ENCODE measurements around the gene HSPBP1.
"Not testable (repeated sequence)": the region's sequence is repeated elsewhere in the genome, so short reads cannot be mapped to it uniquely, and the experiment has no call there.

HSPBP1 gene

DNA sequence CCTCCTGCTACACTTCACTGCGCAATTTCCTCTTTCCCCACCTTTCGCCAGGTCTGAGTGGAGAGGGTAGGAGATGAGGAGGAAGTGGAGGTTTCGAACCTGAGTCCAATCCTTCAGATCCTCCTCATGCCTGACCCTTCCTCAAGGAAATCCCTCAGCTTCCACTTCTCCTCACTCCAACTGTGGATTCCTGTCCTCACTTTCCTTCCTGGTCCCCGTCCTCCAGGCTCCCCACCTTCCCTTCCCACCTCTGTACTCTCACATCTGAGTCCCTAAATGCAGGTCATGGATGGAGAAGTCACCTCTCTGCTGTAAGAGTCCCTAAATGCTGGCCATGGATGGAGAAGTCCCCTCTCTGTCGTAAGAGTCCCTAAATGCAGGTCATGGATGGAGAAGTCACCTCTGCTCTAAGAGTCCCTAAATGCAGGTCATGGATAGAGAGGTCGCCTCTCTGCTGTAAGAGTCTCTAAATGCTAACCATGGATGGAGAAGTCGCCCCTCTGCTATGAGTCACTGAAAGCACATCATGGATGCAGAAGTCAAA is 54.4 kb downstream of the HSPBP1 start:
- DNase-seq (ENCODE audit: low read depth, low spot score) = no peak
- no peak overlapping the region for H3K27ac ChIP-seq

DNA sequence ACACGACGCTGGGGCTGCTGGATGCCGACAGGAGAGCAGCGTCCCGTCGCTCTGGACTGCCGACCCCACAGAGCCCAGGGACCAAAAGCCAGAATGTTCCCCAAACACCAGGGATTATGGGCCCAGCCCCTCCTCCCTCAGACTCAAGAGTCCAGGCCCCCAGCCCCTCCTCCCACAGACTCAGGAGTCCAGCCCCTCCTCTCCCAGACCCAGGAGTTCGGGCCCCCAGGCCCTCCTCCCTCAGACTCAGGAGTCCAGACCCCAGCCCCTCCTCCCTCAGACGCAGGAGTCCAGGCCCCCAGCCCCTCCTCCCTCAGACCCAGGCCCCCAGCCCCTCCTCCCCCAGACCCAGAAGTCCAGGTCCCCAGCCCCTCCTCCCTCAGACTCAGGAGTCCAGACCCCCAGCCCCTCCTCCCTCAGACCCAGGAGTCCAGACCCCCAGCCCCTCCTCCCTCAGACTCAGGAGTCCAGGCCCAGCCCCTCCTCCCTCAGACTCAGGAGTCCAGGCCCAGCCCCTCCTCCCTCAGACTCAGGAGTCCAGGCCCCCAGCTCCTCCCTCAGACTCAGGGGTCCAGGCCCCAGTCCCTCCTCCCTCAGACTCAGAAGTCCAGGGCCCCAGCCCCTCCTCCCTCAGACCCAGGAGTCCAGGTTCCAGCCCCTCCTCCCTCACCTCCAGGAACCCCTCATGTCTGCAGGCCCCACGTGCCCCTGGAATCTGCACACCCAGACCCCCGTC is 55.1 kb downstream of the HSPBP1 start:
- not testable (repeated sequence) for H3K27ac ChIP-seq

DNA sequence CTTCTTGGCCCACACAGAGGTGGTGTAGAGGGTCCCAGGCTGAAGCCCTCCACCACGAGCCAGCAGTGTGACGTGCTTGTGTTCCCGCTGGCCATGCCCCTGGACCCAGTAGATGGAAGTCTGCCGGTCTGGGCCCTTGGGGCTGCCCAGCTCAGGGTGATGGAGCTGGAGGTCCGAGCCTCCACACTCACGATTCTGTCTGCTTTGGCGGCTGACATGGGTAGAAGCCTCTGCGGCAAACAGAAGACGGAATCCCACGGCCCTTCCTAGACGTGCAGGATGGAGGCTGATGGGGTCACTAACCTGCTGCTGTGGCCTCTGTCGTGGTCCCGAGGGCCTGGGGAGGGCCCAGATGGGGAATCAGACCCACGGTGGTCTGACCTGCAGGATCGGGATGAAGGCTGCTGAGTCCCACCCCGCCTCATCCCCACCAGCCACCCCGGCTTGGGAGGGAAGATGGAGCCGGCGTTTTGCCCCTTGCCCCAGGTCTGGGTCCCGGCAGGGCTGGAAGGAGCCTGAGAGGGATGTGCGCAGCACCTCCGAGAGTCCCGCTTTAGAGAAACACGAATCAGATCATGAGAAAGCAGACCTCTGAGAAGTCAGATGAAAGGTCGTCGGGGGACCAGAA is 55.8 kb downstream of the HSPBP1 start:
- no peak for DNase-seq (ENCODE audit: low read depth, low spot score)
- no peak overlapping the region for H3K27ac ChIP-seq

More for the DNA sequence above, 55.1 kb downstream of the HSPBP1 start:
- not testable (repeated sequence) for DNase-seq (ENCODE audit: low read depth, low spot score)

DNA sequence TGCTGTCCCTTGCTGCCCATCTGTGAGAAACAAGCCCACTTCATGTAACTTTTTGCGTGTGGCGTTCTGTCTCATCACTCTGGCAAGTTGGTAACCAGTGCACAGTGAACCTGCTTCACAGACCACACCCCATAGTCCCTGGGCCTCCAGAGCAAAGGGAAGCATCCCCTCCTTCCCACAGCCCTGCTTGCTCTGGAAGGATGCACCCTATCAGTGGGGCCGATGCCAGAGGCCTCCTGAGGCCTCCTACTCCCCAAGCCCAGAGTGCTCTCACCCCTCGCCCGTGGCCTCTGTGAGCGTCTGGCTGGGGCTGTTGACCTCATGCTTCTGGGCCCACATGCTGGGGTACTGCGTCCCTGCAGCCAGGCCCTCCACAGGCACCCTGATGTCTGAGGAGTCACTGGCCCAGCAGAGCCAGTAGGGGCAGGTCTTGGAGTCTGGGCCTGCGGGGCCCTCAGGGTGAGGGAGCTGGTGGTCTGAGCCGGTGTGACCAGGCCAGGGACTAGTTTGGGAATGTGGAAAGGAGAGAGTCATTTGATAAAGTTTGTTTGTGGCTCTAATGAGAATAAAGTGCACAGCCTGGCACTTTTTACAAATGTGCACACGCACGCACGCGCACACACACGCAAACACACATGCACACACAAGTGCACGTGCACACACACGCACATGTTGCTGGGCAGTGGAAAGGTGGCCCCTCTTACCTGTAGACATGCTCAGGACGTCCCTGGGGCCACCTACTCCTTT is 56.4 kb downstream of the HSPBP1 start:
- no peak for DNase-seq (ENCODE audit: low read depth, low spot score)
- no peak overlapping the region for H3K27ac ChIP-seq

DNA sequence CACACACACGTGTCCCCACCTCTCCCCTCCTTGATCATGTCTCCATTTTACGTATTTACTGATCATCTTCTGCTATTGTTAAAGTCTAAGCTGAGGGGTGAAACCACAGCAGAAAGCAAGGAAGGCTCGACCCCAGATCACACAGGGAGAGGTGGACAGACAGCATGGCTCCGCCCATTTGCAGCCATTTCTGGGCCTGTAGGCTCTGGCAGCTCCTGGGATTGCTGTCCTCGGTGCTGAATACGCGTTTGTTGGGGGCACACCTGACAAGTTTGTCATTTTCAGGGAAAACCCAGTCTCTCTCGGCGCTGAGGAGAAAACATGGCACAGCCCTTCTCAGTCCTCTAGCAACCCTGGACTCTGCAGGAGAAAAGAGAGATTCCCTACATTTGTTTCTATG is 59.4 kb downstream of the HSPBP1 start:
- H3K27ac ChIP-seq = no peak overlapping the region
- DNase-seq (ENCODE audit: low read depth, low spot score) = no peak

DNA sequence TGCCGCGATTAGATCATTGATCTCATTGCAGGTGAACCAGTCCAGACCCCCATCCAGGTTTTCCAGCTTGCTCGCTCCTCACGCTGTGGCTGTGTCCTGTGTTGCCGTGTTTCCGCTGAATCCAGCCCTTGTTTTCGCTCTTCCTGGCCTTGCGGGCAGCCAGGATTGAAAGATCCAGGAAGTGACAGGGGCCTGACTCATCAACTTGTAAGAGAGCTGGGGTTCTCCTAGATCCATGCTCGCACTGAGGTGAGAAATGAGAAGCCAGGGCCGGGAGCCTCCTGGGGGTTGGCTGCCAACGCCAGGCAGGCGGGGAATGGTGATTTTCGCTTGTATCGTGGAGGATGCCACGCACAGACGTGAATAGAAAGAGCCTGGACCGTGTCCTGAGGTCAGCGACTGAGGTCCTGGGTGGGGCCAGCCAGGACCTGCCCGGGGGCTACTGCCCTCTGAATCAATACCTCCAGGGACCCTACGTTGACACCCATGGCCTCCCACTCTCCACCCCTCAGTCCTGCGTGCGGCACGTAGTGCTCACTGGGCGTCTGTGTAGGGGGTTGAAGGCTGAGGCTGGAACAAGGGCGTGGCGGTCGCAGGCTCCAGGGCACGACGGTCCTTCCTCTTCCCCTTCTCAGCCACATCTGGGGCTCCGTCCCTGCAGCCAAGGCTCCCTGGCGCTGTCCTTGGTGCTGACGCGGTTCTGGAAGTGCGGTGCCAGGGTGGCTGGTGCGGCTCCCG is 63.3 kb downstream of the HSPBP1 start:
- peak; percentile 99 for DNase-seq (ENCODE audit: low read depth, low spot score)
- H3K27ac ChIP-seq = peak overlapping the region; percentile 89

DNA sequence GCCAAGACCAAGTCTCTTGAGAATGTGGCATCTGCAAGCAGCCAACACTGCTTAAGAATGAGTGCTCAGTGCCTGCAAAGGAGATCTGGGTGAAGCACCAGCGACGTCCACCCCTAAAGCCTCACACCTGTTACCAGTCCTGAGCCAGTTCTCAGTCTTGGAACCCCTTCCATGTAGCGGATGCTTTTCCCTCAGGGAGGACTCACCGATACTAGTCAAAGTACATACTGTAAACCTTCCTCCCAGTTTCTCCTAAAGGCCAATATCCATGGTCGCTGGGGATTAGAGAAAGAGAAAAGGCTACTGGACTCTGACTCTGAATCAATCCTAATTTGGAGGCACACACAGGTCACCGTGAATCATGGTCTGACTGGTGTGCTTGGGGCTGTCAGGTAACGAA is 66.4 kb downstream of the HSPBP1 start:
- DNase-seq (ENCODE audit: low read depth, low spot score) = no peak
- no peak overlapping the region for H3K27ac ChIP-seq

DNA sequence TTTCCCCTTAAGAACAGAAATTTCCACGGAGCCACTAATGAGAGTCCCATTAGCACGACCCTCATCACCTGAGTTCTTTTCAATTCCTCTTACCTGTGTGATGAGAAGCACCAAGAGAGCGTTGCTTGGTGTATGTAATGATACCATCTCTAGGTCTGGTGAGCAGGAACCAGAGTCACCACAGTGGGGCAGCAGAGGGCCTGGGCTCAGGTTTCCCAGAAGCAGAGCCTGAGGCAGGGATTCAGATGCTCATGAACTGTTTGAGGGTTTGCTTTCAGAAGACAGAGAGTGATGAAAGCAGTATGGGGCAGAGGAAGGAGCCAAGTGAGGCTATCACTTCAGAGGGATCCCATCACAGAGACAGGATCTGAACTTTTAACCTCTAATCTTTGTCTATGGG is 67.5 kb downstream of the HSPBP1 start:
- no peak overlapping the region for H3K27ac ChIP-seq
- DNase-seq (ENCODE audit: low read depth, low spot score) = no peak
